ENCODE results near the gene POMT2. TPM values are rescaled to one million over a fixed set of nuclear protein-coding genes. Genes with fewer than 3 reads are reported as not detected.

POMT2 gene
- polyA plus RNA-seq, 1 of the 3 experiments (the other 2 are of a cell fraction): 19.9 TPM

DNA sequence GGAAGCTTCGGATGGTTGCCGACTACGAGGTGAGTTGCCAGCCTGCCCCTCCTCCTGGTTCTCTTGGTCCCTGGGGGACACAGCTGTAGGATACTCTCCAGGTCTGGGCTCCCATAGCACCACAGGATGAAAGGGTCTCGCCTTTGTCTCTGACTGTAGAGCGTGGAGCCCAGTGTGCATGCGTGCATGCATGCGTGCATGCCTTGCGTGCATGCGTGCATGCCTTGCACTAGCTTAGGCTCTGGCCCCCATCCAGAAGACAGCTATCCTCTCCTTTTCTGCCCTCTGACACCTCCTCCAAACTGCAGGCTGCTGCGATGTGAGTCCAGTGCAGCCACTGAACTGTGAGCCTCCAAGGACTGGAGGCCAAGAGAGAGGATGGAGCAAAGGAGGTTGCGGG is 68.8 kb downstream of the POMT2 start:
- WGBS (ENCODE audit: low lambda C conversion rate): 82% methylated on average over 9 of the region's 11 CpGs
- TF ChIP-seq JUND (IDR thresholded peaks at IDR 0.05) (no peak), TEAD4 (IDR thresholded peaks at IDR 0.05; ENCODE audit: borderline replicate concordance, insufficient read depth) (no peak), SMC3 (IDR thresholded peaks at IDR 0.05; ENCODE audit: low read depth, low read length) (no peak)
- TF ChIP-seq, protein P1, sequence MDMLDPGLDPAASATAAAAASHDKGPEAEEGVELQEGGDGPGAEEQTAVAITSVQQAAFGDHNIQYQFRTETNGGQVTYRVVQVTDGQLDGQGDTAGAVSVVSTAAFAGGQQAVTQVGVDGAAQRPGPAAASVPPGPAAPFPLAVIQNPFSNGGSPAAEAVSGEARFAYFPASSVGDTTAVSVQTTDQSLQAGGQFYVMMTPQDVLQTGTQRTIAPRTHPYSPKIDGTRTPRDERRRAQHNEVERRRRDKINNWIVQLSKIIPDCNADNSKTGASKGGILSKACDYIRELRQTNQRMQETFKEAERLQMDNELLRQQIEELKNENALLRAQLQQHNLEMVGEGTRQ (IDR thresholded peaks at IDR 0.05; ENCODE audit: borderline replicate concordance, low read depth, low read length): no peak
- TF ChIP-seq, protein P2, sequence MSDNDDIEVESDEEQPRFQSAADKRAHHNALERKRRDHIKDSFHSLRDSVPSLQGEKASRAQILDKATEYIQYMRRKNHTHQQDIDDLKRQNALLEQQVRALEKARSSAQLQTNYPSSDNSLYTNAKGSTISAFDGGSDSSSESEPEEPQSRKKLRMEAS (IDR thresholded peaks at IDR 0.05; ENCODE audit: low read depth): no peak
- TF ChIP-seq, protein P3, sequence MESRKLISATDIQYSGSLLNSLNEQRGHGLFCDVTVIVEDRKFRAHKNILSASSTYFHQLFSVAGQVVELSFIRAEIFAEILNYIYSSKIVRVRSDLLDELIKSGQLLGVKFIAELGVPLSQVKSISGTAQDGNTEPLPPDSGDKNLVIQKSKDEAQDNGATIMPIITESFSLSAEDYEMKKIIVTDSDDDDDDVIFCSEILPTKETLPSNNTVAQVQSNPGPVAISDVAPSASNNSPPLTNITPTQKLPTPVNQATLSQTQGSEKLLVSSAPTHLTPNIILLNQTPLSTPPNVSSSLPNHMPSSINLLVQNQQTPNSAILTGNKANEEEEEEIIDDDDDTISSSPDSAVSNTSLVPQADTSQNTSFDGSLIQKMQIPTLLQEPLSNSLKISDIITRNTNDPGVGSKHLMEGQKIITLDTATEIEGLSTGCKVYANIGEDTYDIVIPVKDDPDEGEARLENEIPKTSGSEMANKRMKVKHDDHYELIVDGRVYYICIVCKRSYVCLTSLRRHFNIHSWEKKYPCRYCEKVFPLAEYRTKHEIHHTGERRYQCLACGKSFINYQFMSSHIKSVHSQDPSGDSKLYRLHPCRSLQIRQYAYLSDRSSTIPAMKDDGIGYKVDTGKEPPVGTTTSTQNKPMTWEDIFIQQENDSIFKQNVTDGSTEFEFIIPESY (IDR thresholded peaks at IDR 0.05; ENCODE audit: borderline replicate concordance, low read depth): no peak
- no peaks in the 10 kb centered on the region for H3K9me2 ChIP-seq
- H3K4me1 ChIP-seq (ENCODE audit: control insufficient read depth in 1 of 2, insufficient read depth in 2 of 2, low read depth in 1 of 2, low read length in 1 of 2): no peaks in the 10 kb centered on the region
- no peaks in the 10 kb centered on the region for H3K36me3 ChIP-seq (replicated peaks in 1 of 2; ENCODE audit: control insufficient read depth in 1 of 2, insufficient read depth in 2 of 2, low read length in 1 of 2)
- H2AFZ ChIP-seq (ENCODE audit: low read depth): no peak overlapping the region
- H3K9me3 ChIP-seq: no peaks in the 10 kb centered on the region
- no peaks in the 10 kb centered on the region for H4K20me1 ChIP-seq (ENCODE audit: insufficient read depth)
- no peak overlapping the region for H3K9ac ChIP-seq
- no peaks in the 10 kb centered on the region for H3K79me2 ChIP-seq (ENCODE audit: insufficient read depth)
- H3K27me3 ChIP-seq (ENCODE audit: insufficient read depth): no peaks in the 10 kb centered on the region
- ChIA-PET POLR2A (no interaction called here), CTCF (interaction anchor here (0.6 to 1.5 kb wide), 3 partner anchors 13 to 111 kb away, joined by 3 to 7 read pairs (median 4); no protein-coding TSS in a partner anchor)
- H3F3A ChIP-seq (replicated peaks; ENCODE audit: insufficient read depth): no peaks in the 10 kb centered on the region
- DNase-seq: no peak
- no peak overlapping the region for H3K27ac ChIP-seq (ENCODE audit: low read depth in 2 of 2, low read length in 1 of 2)
- H3K4me2 ChIP-seq: no peak overlapping the region
- H3K4me3 ChIP-seq (ENCODE audit: low read depth in 2 of 2, low read length in 1 of 2): no peak overlapping the region

DNA sequence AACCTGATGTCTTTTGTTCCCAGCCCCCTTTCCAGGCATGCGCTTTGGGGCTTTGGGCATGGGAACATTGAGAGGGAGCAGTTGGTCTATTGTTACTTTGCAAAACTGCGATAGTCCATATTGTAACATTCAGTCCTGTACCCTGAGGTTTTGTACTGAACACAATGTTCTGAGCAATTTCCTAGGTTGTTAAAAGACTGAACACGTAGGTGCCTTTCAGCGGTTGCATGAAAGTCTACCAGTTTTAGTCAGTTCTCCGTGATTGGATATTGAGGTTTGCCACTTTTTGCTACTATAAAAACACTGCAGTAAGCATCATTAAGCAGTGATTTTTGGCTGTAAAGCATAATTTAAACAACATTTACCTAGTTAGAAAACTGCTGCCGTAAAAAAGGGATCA is 69.8 kb downstream of the POMT2 start:
- H4K20me1 ChIP-seq (ENCODE audit: insufficient read depth): no peaks in the 10 kb centered on the region
- H3K4me2 ChIP-seq: no peak overlapping the region
- H3K4me1 ChIP-seq (ENCODE audit: control insufficient read depth in 1 of 2, insufficient read depth in 2 of 2, low read depth in 1 of 2, low read length in 1 of 2): no peaks in the 10 kb centered on the region
- H3K27me3 ChIP-seq (ENCODE audit: insufficient read depth): no peaks in the 10 kb centered on the region
- H3K9ac ChIP-seq: no peak overlapping the region
- POLR2A ChIA-PET: no interaction called here
- no peaks in the 10 kb centered on the region for H3K9me2 ChIP-seq
- 63% methylated on average over 6 of the region's 6 CpGs for WGBS (ENCODE audit: low lambda C conversion rate)
- TF ChIP-seq FOXJ3 (CRISPR knock-in tag; IDR thresholded peaks at IDR 0.05): no peak
- TF ChIP-seq, protein P4, sequence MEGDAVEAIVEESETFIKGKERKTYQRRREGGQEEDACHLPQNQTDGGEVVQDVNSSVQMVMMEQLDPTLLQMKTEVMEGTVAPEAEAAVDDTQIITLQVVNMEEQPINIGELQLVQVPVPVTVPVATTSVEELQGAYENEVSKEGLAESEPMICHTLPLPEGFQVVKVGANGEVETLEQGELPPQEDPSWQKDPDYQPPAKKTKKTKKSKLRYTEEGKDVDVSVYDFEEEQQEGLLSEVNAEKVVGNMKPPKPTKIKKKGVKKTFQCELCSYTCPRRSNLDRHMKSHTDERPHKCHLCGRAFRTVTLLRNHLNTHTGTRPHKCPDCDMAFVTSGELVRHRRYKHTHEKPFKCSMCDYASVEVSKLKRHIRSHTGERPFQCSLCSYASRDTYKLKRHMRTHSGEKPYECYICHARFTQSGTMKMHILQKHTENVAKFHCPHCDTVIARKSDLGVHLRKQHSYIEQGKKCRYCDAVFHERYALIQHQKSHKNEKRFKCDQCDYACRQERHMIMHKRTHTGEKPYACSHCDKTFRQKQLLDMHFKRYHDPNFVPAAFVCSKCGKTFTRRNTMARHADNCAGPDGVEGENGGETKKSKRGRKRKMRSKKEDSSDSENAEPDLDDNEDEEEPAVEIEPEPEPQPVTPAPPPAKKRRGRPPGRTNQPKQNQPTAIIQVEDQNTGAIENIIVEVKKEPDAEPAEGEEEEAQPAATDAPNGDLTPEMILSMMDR (IDR thresholded peaks at IDR 0.05): no peak
- no peaks in the 10 kb centered on the region for H3K9me3 ChIP-seq
- H3K4me3 ChIP-seq (ENCODE audit: low read depth in 2 of 2, low read length in 1 of 2): no peak overlapping the region
- DNase-seq: no peak
- no peaks in the 10 kb centered on the region for H3F3A ChIP-seq (replicated peaks; ENCODE audit: insufficient read depth)
- H2AFZ ChIP-seq (ENCODE audit: low read depth): no peak overlapping the region
- H3K36me3 ChIP-seq (replicated peaks in 1 of 2; ENCODE audit: control insufficient read depth in 1 of 2, insufficient read depth in 2 of 2, low read length in 1 of 2): no peaks in the 10 kb centered on the region
- no peaks in the 10 kb centered on the region for H3K79me2 ChIP-seq (ENCODE audit: insufficient read depth)
- CTCF ChIA-PET: no interaction called here
- no peak overlapping the region for H3K27ac ChIP-seq (ENCODE audit: low read depth in 2 of 2, low read length in 1 of 2)

Data from SK-N-SH (cell line).